Embryonic facial prominence (tissue), 1 donor: ENCODE results near the gene LOXL4.
A peak's percentile ranks its signal among the peaks of the same experiment; 100 is the strongest.

ENCODE experiments used
- DNase-seq: peaks from one replicate; pipeline ENCODE4 v3.0.0-alpha.2; 2016; ENCODE audit errors: extremely low spot score

Gene LOXL4

DNA sequence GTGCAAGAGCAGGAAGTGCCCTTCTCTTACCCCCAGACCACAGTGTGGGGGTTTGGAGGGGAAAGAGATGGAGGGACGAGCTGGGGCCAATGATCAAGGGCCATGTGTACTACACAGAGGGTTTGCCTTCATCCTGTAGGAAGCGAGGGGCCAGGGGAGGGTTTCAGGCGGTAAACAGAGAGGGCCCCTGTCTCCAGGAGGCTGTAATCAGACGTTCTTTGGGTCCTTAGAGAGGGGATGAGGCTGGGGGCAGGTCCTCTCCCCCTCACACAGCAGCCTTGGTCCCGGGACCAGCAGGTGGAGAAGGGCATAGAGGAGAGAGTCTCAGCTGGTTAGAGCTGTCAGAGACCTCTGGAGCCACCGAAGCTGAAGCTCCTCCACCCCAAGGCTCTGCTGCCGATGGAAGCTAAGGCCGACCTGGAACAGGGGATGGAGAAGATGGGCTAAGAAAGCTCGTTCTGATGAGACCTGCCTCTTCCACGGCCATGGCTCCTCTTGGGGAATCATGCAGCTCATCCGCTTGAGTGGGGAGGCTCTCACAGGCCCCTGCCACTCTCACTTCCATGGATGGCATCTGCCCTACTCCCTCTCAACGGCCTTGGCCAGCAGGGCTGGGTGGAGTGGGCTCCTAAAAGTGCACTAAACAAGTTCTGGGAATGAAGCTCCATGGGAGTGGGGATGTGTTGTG lies 3.5 kb downstream of the LOXL4 start:
- no peak for DNase-seq

GRCh38 chr10:98263088-98263487 lies 4.9 kb downstream of the LOXL4 start:
- DNase-seq, result no peak

- no peak for DNase-seq
These were observed 5.4 kb downstream of the LOXL4 start for GRCh38 chr10:98262571-98262970.

DNA sequence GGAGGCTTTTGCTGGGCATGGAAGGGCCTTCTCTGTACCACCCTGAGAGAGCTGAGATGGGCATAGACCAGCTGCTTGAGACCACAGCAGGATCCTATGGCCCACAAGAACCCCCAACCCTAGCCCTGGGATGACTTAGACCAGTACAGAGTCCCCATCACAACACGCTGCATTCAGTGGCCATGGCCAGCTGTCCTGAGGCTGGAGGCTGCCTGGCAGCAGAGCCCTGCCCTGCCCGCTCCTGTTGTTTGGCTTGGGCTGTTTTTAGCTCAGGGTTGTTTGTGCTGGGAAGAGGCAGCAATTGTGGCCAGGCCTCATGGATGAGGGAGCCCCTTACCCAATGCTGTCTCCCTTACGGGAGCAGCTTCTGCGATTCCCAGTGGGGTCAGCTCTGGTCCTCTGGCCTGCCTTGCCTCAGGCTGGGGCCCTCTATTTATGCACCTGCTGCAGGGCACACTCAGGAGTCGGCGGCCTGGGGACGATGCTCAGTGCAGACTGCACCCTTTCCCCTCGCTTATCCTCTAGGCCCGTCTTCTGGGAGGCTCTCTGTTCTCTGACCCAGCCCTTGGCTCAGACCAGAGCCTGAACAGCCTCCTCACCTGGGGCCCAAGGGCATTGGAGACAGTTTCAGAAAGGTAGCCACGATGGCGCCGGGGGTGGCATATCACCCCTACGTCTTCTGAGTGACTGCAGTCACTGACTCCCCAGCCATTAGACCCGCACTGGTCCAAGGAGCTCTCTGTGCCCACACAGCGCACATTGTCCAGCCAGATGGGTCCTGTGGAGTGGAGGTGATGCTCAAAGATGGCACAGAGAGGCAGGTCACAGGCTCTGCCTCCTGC lies 6.3 kb downstream of the LOXL4 start:
- no peak for DNase-seq

DNA sequence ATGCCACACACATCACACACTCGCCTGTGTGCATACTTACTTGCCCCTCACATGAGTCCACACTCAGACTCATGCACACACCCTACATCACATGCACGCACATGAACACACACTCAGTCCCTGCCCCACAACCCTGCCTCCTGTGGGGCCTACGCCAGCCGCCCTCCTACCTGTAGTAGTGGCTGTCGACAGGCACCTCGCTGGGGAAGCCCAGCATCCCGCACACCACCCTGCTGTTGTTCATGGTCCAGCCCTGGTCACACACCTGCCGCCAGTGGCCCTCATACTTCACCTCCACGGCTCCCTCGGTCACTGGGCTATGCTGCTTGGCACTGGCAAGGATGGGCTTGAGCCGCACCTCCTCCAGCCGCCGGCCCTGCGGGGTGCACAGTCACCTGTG lies 7.2 kb downstream of the LOXL4 start:
- DNase-seq, result no peak

- DNase-seq, result no peak
These were observed 7.6 kb downstream of the LOXL4 start for GRCh38 chr10:98260350-98260749.

DNA sequence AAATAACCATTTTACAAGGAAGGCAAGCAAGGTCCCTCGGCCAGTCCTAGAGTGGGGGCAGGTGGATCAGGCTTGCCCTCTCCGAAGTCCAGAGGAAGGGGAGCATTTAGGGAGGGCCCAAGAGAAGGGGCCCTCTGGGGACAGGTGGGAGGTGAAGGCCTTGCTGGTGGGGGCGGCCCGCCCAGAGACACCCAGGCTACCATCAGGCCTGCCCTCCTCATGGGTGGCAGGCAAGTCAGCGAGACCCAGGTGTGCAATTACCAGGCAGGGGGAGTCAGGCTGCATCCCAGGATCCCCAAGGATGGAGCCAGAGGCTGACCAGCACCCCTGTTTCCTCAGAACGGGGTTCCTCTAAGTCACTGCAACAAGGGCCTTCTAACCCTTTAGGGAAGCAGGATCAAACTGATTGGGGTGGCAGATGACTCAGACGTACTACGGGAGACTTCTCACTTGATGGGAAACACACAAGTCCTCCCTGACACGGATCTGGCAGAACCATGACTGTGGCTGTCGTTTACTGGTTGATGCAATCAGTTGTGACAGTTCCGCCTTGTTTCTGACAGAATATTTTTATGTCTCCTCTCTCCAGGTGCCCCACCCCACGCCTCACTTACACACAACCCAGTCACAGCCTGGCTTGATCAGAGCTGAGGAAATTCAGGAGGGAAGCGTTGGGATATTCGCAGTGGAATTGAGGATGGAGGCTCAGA lies 8.2 kb downstream of the LOXL4 start:
- DNase-seq, result no peak

GRCh38 chr10:98258683-98259454 lies 9.1 kb downstream of the LOXL4 start:
- no peak for DNase-seq

DNA sequence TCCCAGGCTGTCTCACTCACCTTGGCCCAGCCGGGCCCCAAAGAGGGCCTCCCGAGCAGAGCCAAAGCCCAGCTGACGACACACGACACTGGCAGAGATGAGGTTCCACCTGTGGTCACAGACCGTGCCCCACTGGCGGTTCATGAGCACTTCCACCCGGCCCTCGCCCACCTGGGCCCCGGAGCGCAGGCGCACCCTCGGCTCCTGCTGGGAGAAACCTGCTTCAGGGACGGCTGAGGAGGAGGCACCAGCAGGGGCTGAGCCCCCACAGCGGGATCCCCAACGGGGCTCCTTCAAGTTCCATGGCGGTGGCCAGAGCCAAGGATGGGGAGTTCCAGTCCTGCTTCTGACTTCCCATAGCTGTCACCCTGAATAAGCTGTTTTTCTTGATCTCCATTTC lies 10.0 kb downstream of the LOXL4 start:
- DNase-seq, result no peak

- no peak for DNase-seq
These were observed 10.8 kb downstream of the LOXL4 start for GRCh38 chr10:98257198-98257597.

GRCh38 chr10:98256692-98257091 lies 11.3 kb downstream of the LOXL4 start:
- no peak for DNase-seq

- no peak for DNase-seq
These were observed 12.7 kb downstream of the LOXL4 start for GRCh38 chr10:98255146-98255877.

DNA sequence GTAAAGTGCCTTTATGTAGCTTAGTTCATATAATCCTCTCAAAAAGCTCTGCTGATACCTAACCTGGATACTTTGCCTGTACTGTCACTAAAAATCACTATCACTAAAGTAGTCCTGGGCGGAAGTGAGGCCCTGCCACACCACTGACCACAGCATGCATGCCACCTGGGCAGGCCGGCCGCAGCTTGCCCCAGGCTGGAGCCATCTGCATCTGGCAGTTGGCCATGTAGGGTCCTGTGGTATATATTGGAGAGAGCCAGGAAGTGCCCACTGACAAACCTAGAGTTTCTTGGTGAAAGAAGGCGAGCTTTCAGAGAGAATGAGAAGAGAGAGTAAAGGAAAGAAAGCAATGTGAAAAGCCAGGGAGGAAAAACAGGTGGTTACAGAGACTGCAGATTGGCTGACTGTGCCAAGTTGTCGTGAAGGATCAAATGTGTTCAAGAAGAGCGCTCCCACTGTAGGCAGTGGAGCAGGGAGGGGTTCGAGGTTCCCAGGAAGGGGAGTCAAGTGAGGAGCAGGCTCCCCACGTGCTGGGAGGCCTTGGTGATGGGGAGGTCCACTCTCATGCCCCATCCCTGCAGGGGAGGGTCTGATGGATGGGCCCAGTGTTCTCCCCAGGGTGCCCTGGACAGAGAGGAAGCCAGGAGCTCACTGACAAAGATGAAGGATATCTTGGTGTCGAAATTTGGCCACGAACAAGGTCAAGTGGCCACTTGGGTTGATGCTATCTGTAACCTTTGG lies 13.6 kb downstream of the LOXL4 start:
- no peak for DNase-seq

- no peak for DNase-seq
These were observed 14.5 kb downstream of the LOXL4 start for GRCh38 chr10:98253499-98253898.

DNA sequence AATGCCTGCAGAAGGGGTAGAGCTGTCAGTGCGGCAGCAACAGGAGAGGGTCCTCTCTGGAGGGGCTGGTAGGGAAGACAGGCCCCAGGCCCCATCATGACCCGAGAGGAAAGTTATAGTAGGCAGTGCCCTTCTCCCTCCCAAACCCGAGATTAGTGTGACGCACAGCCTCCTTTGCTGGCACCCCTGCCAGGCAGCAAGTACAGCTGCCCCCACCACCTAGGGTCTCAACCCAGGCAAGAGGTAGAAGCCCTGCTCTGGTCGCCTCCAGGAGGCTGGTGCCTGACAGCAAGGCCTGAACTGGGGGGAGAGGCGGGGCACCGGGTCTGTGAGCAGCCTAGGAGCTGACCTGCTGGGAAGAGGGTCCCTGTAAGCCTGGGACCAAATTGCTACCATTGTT lies 15.5 kb downstream of the LOXL4 start:
- DNase-seq, result no peak

DNA sequence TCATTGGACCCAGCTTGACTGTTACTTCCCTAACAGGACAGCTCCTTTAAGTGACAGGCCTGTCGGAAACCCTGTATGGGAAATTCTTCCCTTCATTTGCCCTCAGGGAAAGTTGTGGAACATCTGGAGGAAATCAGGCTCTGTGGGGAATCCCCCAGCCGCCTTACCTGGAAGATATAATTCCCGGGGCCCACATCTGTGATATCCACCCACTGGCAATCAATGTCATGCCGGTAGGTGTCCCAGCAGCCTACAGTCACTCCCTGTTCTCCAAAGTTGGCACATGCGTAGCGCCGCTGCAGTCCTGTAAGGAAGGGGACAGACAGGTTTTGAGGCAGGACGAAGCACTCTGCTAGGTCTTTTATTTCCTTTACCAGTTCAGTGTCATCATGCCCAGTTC lies 16.6 kb downstream of the LOXL4 start:
- DNase-seq, result no peak

GRCh38 chr10:98249134-98249533 lies 18.9 kb downstream of the LOXL4 start:
- no peak for DNase-seq

- no peak for DNase-seq
These were observed 20.0 kb downstream of the LOXL4 start for GRCh38 chr10:98248018-98248417.

DNA sequence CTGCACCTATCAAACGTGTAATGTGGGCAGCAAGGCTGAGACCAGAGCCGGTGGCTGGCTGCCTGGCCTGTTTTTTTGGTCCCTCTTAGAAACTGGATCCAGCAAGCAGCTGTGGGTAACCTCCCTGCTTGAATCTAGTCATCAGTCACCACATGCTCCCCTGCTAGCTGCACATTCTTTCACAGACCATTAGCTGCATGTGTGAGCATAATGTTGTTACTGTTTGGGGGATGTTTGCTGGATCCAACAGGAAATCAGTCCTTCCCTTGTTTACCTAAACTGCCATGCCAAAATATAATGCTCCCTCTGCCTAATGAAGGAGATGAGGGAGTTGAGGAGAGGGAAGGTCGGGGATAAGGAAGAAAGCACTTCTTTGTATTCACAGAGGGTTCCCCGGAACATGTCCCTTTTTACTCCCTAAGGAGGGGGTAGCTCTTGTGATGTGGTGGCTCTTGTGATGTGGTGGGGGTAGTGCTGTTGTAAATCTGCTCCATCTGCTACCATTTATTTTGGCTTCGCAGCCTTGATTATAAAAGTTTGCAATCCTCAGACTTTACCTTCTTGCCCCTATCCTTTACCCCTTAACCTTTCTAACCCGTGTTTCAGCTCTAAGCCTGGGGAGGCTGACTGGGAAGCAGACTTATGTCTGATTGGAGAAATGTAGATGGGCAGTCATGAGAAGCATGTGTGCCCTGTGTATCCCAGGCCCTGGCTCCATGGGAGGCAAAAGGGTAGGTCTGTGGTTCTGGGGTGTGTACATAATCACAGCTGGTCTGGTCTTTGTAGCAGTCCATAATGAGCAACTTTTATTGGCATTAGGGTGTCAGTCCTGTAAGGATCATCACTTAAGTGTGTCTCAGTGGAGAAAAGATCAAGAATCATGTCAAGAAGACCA lies 20.8 kb downstream of the LOXL4 start:
- peak; percentile 55 for DNase-seq
